Measurements from ENCODE around the gene NAV2. TPM values are rescaled to one million over a fixed set of nuclear protein-coding genes. Genes with fewer than 3 reads are reported as not detected.

The NAV2 gene
- polyA plus RNA-seq, 1 donor (not counting 4 experiments of a cell fraction or from before 2014, with no cell fraction given) = 4.0 TPM

DNA sequence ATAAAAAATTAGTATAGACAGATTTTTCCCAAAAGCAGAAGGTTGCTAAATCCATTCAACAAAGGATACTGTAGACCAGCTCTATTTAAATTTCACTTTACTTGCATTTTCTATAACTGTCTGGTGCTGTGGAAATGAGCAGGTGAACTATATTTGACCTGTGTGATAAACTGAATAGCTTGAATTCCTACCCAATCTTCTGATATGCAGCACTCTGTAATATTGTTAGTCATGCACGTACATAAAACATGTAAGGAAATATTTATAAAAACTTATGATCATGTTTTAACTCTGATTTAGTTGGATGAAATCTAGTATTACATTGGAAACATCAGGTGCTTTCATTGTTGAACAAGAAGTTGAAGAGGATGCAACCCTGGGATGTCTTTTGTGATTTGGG lies 234.0 kb downstream of the NAV2 start:
- Histone ChIP-seq H4K20me1 (ENCODE audit: control insufficient read depth, extremely low read depth, insufficient read depth, low read length) (no peaks in the 10 kb centered on the region), H3K4me2 (ENCODE audit: control insufficient read depth, extremely low read depth, insufficient read depth, low read depth, low read length) (no peak overlapping the region), H3K36me3 (ENCODE audit: control insufficient read depth in 2 of 2, extremely low read depth in 1 of 2, insufficient read depth in 2 of 2, low read length in 2 of 2) (no peaks in the 10 kb centered on the region), H3K4me1 (ENCODE audit: control insufficient read depth, extremely low read depth, insufficient read depth, low read length) (no peaks in the 10 kb centered on the region), H2AFZ (ENCODE audit: control insufficient read depth, low read length) (no peak overlapping the region), H3K79me2 (ENCODE audit: control insufficient read depth, insufficient read depth, low read length) (no peaks in the 10 kb centered on the region), H3K9me3 (ENCODE audit: control insufficient read depth, low read depth, low read length) (no peaks in the 10 kb centered on the region), H3K9me1 (ENCODE audit: control insufficient read depth, extremely low read depth, insufficient read depth, low read length) (no peaks in the 10 kb centered on the region), H3K27ac (ENCODE audit: control insufficient read depth, insufficient read depth, low read length) (no peak overlapping the region), H3K4me3 (ENCODE audit: control insufficient read depth in 2 of 3, extremely low read depth in 1 of 3, insufficient read depth in 2 of 3, low read depth in 1 of 3, low read length in 3 of 3) (no peak overlapping the region), H3K9ac (ENCODE audit: control insufficient read depth, extremely low read depth, insufficient read depth, low read length) (no peak overlapping the region), H3K27me3 (ENCODE audit: control insufficient read depth, extremely low read depth, insufficient read depth, low read length) (peaks cover 5% of the 10 kb centered on the region)
- no peak for TF ChIP-seq CTCF (optimal IDR thresholded peaks at IDR 0.05 in 1 of 3, IDR thresholded peaks at IDR 0.05 in 1 of 3, conservative IDR thresholded peaks at IDR 0.05 in 1 of 3; ENCODE audit: extremely low read depth in 1 of 3, insufficient read depth in 2 of 3, low read length in 3 of 3)
- DNase-seq (ENCODE audit: low read depth, low spot score) = no peak
- dilution Hi-C loops (cut with MboI; ENCODE audit: extremely low pct_ligation_motif_present, low sequenced_read_pairs) = no loop called here
- no peak for FAIRE-seq

DNA sequence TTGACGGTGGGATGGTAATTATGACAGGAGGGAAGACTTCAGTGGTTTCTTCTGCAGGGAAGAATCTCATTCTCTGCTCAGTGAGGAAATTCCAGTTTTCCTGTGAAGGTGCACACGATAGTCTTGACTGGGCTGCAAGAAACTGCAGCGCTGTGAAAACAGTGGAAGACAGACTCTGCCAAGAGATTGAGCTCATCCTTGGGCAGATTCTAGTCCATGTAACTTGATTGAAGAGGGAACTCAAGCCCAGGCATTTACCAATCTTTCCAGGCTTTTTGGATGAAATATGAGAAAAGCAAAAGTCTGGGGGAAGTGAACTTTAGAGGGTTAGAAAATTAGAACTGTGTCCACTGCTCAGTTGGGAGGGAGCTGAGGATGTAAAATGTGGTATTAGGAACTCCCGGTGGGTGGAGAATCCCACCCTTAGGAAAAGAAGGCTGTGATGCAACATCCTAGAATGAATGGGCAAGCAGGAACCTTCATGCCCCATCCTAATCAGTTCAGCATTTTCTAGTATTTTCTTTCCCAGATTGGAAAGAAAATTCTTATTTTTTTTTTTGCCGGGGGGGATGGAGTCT lies 235.0 kb downstream of the NAV2 start:
- no peak for TF ChIP-seq CTCF (optimal IDR thresholded peaks at IDR 0.05 in 1 of 3, IDR thresholded peaks at IDR 0.05 in 1 of 3, conservative IDR thresholded peaks at IDR 0.05 in 1 of 3; ENCODE audit: extremely low read depth in 1 of 3, insufficient read depth in 2 of 3, low read length in 3 of 3)
- no peak for TF ChIP-seq EZH2 (IDR thresholded peaks at IDR 0.05; ENCODE audit: low read length)
- no peak for FAIRE-seq
- Histone ChIP-seq H3K9ac (ENCODE audit: control insufficient read depth, extremely low read depth, insufficient read depth, low read length) (no peak overlapping the region), H3K27ac (ENCODE audit: control insufficient read depth, insufficient read depth, low read length) (no peak overlapping the region), H3K4me2 (ENCODE audit: control insufficient read depth, extremely low read depth, insufficient read depth, low read depth, low read length) (no peak overlapping the region), H3K36me3 (ENCODE audit: control insufficient read depth in 2 of 2, extremely low read depth in 1 of 2, insufficient read depth in 2 of 2, low read length in 2 of 2) (no peaks in the 10 kb centered on the region), H3K9me3 (ENCODE audit: control insufficient read depth, low read depth, low read length) (no peaks in the 10 kb centered on the region), H3K9me1 (ENCODE audit: control insufficient read depth, extremely low read depth, insufficient read depth, low read length) (no peaks in the 10 kb centered on the region), H3K79me2 (ENCODE audit: control insufficient read depth, insufficient read depth, low read length) (no peaks in the 10 kb centered on the region), H3K4me1 (ENCODE audit: control insufficient read depth, extremely low read depth, insufficient read depth, low read length) (no peaks in the 10 kb centered on the region), H3K27me3 (ENCODE audit: control insufficient read depth, extremely low read depth, insufficient read depth, low read length) (peaks cover 5% of the 10 kb centered on the region), H2AFZ (ENCODE audit: control insufficient read depth, low read length) (no peak overlapping the region), H3K4me3 (ENCODE audit: control insufficient read depth in 2 of 3, extremely low read depth in 1 of 3, insufficient read depth in 2 of 3, low read depth in 1 of 3, low read length in 3 of 3) (no peak overlapping the region), H4K20me1 (ENCODE audit: control insufficient read depth, extremely low read depth, insufficient read depth, low read length) (no peaks in the 10 kb centered on the region)
- no peak for DNase-seq (ENCODE audit: low read depth, low spot score)
- dilution Hi-C loops (cut with MboI; ENCODE audit: extremely low pct_ligation_motif_present, low sequenced_read_pairs) = no loop called here
